IMR-90 (cell line): ENCODE results near the gene CATSPER1.

ENCODE experiments used
- POLR2A ChIP-seq: IDR thresholded peaks from 2 replicates; pipeline ENCODE4 v1.6.1; 2012; ENCODE audit warnings: mild to moderate bottlenecking, low read depth, low read length
- TF ChIP-seq, protein P1 (sequence below): conservative IDR thresholded peaks from 2 replicates; pipeline ENCODE4 v1.5.1; 2012; ENCODE audit warnings: mild to moderate bottlenecking, low read depth, low read length, improper control_type of control experiment

- TF ChIP-seq, protein P1, sequence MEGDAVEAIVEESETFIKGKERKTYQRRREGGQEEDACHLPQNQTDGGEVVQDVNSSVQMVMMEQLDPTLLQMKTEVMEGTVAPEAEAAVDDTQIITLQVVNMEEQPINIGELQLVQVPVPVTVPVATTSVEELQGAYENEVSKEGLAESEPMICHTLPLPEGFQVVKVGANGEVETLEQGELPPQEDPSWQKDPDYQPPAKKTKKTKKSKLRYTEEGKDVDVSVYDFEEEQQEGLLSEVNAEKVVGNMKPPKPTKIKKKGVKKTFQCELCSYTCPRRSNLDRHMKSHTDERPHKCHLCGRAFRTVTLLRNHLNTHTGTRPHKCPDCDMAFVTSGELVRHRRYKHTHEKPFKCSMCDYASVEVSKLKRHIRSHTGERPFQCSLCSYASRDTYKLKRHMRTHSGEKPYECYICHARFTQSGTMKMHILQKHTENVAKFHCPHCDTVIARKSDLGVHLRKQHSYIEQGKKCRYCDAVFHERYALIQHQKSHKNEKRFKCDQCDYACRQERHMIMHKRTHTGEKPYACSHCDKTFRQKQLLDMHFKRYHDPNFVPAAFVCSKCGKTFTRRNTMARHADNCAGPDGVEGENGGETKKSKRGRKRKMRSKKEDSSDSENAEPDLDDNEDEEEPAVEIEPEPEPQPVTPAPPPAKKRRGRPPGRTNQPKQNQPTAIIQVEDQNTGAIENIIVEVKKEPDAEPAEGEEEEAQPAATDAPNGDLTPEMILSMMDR: no peak
- no peak for TF ChIP-seq POLR2A
Observed at GRCh38 chr11:66047541-66048365, 21.5 kb upstream of the CATSPER1 start.
